Left lung (tissue), 10 donors: ENCODE measurements around the gene SMIM17. TPM values are rescaled to one million over a fixed set of nuclear protein-coding genes. Genes with fewer than 3 reads are reported as not detected.

Experiments
- ATAC-seq: fragments of 200-7000 bp; cut with Tn5 transposase; one replicate; pipeline ENCODE4 v1.9.1; 2020; ENCODE audit warnings: moderate library complexity
- DNase-seq, 4 donors: peaks; one replicate each; pipeline ENCODE4 v3.0.0-alpha.2; 2013 to 2020
- H3K27ac ChIP-seq, 2 donors: fragments of 200-600 bp; sonication (generic) in 1 of 2; one replicate each; pipeline versions ENCODE4 v1.5.0 to v1.8.0; 2020 to 2021
- H3K27me3 ChIP-seq, 2 donors: fragments of 200-600 bp; sonication (generic) in 1 of 2; one replicate each; pipeline versions ENCODE4 v1.5.0 to v1.8.0; 2020 to 2021
- H3K36me3 ChIP-seq, 2 donors: fragments of 200-600 bp; sonication (generic) in 1 of 2; one replicate each; pipeline versions ENCODE4 v1.5.0 to v1.8.0; 2020 to 2021
- H3K4me1 ChIP-seq, 2 donors: fragments of 200-600 bp; one replicate each; pipeline ENCODE4 v1.8.0; 2021
- H3K4me3 ChIP-seq, 2 donors: fragments of 200-600 bp; sonication (generic) in 1 of 2; one replicate each; pipeline versions ENCODE4 v1.5.0 to v1.8.0; 2020 to 2021; ENCODE audit warnings: mild to moderate bottlenecking in 1 of 2
- H3K9me3 ChIP-seq, 2 donors: fragments of 200-600 bp; sonication (generic) in 1 of 2; one replicate each; pipeline versions ENCODE4 v1.5.0 to v1.8.0; 2020 to 2021
- intact Hi-C, 2 donors: fragments of 100-400 bp; cut with DNase I; formaldehyde crosslinking; loops; one replicate each; pipeline versions ENCODE4 v1.11.2 to v1.14.2; 2022
- polyA plus RNA-seq, 6 donors: library from polyadenylated mRNA; unstranded; fragments of 120-200 nt; gene quantifications; one replicate each; pipeline ENCODE4 v1.2.1, GENCODE V29; 2013; ENCODE audit not compliant: insufficient read length in 6 of 6
- total RNA-seq, 2 donors: library from RNA; stranded (reverse); fragmentation: NEBNext Ultra II Directional; extraction: Animal tissue kit (Norgen Biotek cat#: 25700); gene quantifications; one replicate each; pipeline ENCODE4 v1.2.1, GENCODE V29; 2021
- TF ChIP-seq, protein P1 (sequence below), 2 donors: fragments of 200-600 bp; sonication (generic) in 1 of 2; IDR thresholded peaks; one replicate each; pipeline versions ENCODE4 v1.5.0 to v1.8.0; 2021; ENCODE audit warnings: antibody characterized with exemption in 2 of 2
- donor health status: DM: no; HTN: yes; CAD: no.
- donor health status: DM: no; HTN: no; CAD: no.

Gene SMIM17
- total and polyA plus RNA-seq, 8 donors: 3.0 to 3.8 (median 3.4) TPM; not detected in 2

DNA sequence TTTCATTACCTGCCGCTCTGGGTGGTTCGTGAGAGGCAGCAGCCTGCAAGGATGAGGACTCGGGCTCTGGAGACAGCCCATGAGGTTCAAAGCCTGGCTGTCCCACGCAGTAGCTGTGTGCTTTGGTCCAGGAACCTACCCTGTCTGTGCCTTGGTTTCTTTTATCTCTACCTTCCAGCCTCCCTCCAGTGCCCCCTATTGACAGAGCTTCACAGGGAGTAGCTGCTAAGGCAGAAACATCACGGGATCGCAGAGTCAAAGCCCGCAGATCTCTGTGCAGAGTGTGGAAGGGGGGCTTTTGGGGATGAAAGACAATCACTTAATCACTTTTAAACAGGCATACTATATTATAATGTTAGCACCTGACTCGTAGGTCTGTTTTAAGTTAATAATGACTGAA lies 31.7 kb upstream of the SMIM17 start:
- DNase-seq: no peak
- ATAC-seq: no peak
- peaks cover 0 to 43% of the 10 kb centered on the region in 2 donors for H3K36me3 ChIP-seq
- H3K4me3 ChIP-seq: no peak overlapping the region
- H3K4me1 ChIP-seq: no peaks in the 10 kb centered on the region
- peaks cover 9 to 96% of the 10 kb centered on the region in 2 donors for H3K9me3 ChIP-seq
- intact Hi-C loops: no loop called here
- TF ChIP-seq, protein P1, sequence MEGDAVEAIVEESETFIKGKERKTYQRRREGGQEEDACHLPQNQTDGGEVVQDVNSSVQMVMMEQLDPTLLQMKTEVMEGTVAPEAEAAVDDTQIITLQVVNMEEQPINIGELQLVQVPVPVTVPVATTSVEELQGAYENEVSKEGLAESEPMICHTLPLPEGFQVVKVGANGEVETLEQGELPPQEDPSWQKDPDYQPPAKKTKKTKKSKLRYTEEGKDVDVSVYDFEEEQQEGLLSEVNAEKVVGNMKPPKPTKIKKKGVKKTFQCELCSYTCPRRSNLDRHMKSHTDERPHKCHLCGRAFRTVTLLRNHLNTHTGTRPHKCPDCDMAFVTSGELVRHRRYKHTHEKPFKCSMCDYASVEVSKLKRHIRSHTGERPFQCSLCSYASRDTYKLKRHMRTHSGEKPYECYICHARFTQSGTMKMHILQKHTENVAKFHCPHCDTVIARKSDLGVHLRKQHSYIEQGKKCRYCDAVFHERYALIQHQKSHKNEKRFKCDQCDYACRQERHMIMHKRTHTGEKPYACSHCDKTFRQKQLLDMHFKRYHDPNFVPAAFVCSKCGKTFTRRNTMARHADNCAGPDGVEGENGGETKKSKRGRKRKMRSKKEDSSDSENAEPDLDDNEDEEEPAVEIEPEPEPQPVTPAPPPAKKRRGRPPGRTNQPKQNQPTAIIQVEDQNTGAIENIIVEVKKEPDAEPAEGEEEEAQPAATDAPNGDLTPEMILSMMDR (IDR thresholded peaks at IDR 0.05): no peak
- no peaks in the 10 kb centered on the region for H3K27me3 ChIP-seq
- H3K27ac ChIP-seq: no peak overlapping the region

DNA sequence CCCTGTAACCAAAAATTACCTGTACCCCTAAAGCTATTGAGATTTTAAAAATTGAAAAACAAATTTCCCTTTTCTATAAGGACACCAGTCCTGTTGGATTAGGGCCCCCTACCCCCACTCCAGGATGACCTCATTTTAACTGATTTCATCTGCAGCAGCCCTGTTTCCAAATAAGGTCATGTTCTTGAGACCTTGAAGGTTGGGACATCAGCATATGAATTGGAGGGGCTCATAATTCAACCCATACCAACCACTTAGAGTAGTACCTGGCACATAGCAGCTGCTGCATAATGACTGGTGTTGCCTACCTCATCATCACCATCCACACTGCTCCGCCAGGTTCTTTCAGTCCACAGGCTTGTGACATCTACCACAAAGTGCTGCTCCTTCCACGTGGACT lies 30.2 kb upstream of the SMIM17 start:
- TF ChIP-seq, protein P1 (IDR thresholded peaks at IDR 0.05): no peak
- no peak for DNase-seq
- no peak for ATAC-seq
- intact Hi-C loops: no loop called here
- H3K9me3 ChIP-seq: peaks cover 0 to 96% of the 10 kb centered on the region in 2 donors
- H3K36me3 ChIP-seq: peaks cover 0 to 57% of the 10 kb centered on the region in 2 donors
- H3K27me3 ChIP-seq: no peaks in the 10 kb centered on the region
- H3K4me3 ChIP-seq: no peak overlapping the region
- H3K27ac ChIP-seq: no peak overlapping the region
- no peaks in the 10 kb centered on the region for H3K4me1 ChIP-seq

DNA sequence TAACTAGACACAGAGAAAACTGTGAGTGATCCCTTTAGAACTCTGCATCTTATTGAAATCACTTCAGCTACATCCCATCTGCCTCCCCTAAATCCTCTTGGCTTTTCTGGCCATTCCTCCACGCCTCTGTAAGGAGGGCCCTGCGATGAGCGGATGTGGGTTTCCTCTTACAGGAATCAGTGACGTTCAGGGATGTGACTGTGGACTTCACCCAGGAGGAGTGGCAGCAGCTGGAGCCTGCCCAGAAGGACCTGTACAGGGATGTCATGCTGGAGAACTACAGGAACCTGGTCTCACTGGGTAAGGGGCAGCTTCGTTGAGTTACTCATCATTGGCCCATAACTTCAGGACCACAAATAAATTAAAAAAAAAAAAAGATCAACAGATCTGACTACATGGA lies 29.3 kb upstream of the SMIM17 start:
- Histone ChIP-seq H3K27ac (no peak overlapping the region), H3K36me3 (peaks cover 0 to 64% of the 10 kb centered on the region in 2 donors), H3K4me3 (no peak overlapping the region), H3K4me1 (no peaks in the 10 kb centered on the region), H3K9me3 (peaks cover 0 to 96% of the 10 kb centered on the region in 2 donors), H3K27me3 (no peaks in the 10 kb centered on the region)
- ATAC-seq (no peak), DNase-seq (no peak)
- TF ChIP-seq, protein P1 (IDR thresholded peaks at IDR 0.05): no peak
- intact Hi-C loops: no loop called here

DNA sequence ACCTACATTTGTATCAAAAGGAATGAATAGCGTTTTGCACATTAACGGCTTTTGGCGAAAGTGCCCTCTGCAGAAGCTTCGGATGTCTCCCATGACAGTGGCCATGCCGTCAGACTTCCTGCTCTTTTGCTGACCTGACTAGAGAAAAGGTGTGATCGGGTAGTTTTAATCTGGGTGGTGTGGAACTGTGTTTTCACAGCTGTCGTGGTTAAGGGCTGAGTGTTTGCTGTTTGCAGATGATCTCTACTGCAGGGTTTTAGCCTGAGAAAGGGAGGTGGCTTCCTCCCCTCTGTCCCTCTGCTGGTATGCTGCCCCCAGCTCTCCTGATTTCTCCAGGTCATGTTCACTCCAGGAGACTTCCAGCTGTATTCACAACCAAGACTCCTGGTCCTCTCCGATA lies 25.4 kb upstream of the SMIM17 start:
- Histone ChIP-seq H3K36me3 (peaks cover 0 to 75% of the 10 kb centered on the region in 2 donors), H3K9me3 (peaks cover 0 to 100% of the 10 kb centered on the region in 2 donors), H3K4me1 (no peaks in the 10 kb centered on the region), H3K27ac (no peak overlapping the region), H3K27me3 (no peaks in the 10 kb centered on the region), H3K4me3 (no peak overlapping the region)
- DNase-seq: no peak
- TF ChIP-seq, protein P1 (IDR thresholded peaks at IDR 0.05): no peak
- intact Hi-C loops: no loop called here
- no peak for ATAC-seq

DNA sequence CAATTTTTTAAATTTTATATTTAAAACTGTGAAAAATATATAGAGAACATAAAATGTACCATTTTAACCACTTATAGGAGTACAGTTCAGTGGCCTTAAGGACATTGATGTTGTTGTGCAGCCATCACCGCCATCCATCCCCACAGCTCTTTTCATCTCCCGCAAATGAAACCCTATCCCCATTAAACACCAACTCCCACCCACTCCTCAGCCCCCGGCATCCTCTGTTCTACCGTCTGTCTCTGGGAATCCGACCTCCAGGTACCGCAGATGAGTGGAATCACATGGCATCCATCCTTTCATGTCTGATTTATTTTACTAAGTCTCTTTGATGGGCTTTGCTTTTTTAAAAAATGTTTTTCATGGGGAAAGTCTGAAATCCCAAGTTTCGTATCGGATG lies 23.8 kb upstream of the SMIM17 start:
- intact Hi-C loops: no loop called here
- DNase-seq: no peak
- ATAC-seq: no peak
- H3K36me3 ChIP-seq: peaks cover 0 to 76% of the 10 kb centered on the region in 2 donors
- TF ChIP-seq, protein P1 (IDR thresholded peaks at IDR 0.05): no peak
- H3K27me3 ChIP-seq: no peaks in the 10 kb centered on the region
- peaks cover 0 to 100% of the 10 kb centered on the region in 2 donors for H3K9me3 ChIP-seq
- no peaks in the 10 kb centered on the region for H3K4me1 ChIP-seq
- H3K4me3 ChIP-seq: no peak overlapping the region
- no peak overlapping the region for H3K27ac ChIP-seq
